ENCODE data around the gene AP4M1. TPM values are rescaled to one million over a fixed set of nuclear protein-coding genes. Genes with fewer than 3 reads are reported as not detected.
A peak's percentile ranks its signal among the peaks of the same experiment; 100 is the strongest.

Gene AP4M1
- total RNA-seq, 2 donors from 2014 or later = 26.3 to 31.5 TPM

DNA sequence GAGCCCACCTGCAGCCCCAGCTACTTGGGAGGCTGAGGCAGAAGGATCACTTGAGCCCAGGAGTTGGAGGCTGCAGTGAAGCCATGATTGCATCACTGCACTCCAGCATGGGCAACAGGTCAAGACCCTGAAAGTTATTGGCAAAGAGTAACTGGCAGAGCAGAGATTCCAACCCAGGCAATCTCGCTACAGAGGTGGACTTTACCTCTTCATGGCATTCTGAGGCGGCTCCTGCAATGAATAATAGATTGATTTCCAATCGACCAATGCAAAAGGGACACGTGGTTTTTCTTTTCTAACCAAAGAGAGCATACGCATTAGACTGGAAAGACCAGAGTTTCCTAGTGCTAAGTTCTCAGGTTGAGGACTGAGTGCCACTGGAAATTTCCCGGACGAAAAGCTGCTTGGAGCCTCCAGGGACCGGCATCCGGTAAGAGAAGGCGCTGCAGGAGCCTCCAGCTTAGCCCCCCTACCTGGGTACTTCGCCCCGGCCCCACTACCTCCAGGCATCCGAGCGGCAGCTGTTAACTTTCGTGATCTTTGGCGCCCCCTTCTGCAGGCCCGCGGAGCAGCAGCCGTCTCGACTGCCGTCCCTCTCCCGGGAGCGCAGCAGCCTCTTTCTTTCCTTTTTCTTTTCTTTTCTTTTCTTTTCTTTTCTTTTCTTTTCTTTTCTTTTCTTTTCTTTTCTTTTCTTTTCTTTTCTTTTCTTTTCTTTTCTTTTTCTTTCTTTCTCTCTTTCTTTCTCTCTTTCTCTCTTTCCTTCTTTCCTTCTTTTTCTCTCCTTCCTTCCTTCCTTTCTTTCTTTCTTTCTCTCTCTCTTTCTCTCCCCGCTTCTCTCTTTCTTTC is 29.4 kb downstream of the AP4M1 start:
- TF ChIP-seq, protein P1, sequence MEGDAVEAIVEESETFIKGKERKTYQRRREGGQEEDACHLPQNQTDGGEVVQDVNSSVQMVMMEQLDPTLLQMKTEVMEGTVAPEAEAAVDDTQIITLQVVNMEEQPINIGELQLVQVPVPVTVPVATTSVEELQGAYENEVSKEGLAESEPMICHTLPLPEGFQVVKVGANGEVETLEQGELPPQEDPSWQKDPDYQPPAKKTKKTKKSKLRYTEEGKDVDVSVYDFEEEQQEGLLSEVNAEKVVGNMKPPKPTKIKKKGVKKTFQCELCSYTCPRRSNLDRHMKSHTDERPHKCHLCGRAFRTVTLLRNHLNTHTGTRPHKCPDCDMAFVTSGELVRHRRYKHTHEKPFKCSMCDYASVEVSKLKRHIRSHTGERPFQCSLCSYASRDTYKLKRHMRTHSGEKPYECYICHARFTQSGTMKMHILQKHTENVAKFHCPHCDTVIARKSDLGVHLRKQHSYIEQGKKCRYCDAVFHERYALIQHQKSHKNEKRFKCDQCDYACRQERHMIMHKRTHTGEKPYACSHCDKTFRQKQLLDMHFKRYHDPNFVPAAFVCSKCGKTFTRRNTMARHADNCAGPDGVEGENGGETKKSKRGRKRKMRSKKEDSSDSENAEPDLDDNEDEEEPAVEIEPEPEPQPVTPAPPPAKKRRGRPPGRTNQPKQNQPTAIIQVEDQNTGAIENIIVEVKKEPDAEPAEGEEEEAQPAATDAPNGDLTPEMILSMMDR (conservative IDR thresholded peaks at IDR 0.05) = peak; percentile 93
- peaks cover 3% of the 10 kb centered on the region for H3K4me1 Mint-ChIP-seq
- Histone ChIP-seq H3K27me3 (ENCODE audit: control insufficient read depth, insufficient read depth, low read length, poor library complexity, severe bottlenecking) (peaks cover 12% of the 10 kb centered on the region), H3K4me1 (ENCODE audit: control insufficient read depth, insufficient read depth, low read length) (no peaks in the 10 kb centered on the region), H3K9me3 (ENCODE audit: control insufficient read depth, low read length) (no peaks in the 10 kb centered on the region), H3K27ac (ENCODE audit: low read depth, low read length) (no peak overlapping the region), H3K9ac (ENCODE audit: extremely low read depth, low read length, poor library complexity, severe bottlenecking) (no peak overlapping the region), H3K36me3 (ENCODE audit: control insufficient read depth, insufficient read depth, low read length) (no peaks in the 10 kb centered on the region), H3K4me3 (ENCODE audit: low read length) (peak overlapping the region; percentile 52)
- no peak overlapping the region for H3K4me3 Mint-ChIP-seq
- H3K27ac Mint-ChIP-seq = no peak overlapping the region
- 19 to 27% methylated on average over 15 to 24 of the region's 24 CpGs for WGBS, 2 experiments (ENCODE audit: insufficient coverage in 1 of 2, insufficient read length in 1 of 2)
- no peaks in the 10 kb centered on the region for H3K9me3 Mint-ChIP-seq
- DNase-seq = peak; percentile 98
- peaks cover 30% of the 10 kb centered on the region for H3K27me3 Mint-ChIP-seq (ENCODE audit: insufficient read depth)
- H3K36me3 Mint-ChIP-seq (ENCODE audit: low read depth) = no peaks in the 10 kb centered on the region

DNA sequence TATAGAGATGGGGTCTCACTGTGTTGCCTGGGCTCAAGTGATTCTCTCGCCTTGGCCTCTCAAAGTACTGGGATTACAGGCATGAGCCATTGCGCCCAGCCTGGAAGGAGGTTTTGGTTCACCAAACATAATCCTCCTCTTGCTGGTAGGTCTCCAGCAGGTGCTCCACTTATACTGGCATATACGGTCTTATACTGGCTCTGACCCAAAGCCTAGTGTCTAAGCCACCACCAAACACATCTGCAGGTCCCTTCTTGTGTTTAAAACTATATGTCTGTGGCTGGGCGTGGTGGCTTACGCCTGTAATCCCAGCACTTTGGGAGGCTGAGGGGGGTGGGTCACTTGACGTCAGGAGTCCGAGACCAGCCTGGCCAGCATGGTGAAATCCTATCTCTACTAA is 30.7 kb downstream of the AP4M1 start:
- H3K27ac Mint-ChIP-seq = no peak overlapping the region

DNA sequence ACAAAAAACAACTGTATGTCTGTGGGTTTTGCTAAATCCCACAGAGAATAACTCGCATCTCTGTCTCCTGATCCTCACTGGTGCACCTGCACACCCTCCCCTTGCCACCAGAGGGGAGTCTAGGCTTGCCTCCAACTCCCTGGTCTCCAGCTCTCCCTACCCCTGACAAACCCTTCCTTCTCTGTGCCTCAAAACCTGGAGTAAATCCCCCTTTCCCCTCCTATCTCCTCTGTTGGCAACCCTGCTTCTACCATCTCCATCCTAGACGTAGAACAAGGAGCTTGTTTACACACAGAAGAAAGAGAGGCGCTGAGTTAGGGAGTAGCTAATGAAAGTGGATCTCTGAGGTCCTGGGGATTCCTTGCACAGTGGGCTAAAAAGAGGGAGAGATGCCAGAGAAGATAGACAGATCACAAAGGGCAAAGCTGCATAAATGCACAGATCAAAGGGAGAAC is 31.3 kb downstream of the AP4M1 start:
- H3K27ac Mint-ChIP-seq = no peak overlapping the region
- peaks cover 12% of the 10 kb centered on the region for H3K27me3 ChIP-seq (ENCODE audit: control insufficient read depth, insufficient read depth, low read length, poor library complexity, severe bottlenecking)
- H3K4me1 ChIP-seq (ENCODE audit: control insufficient read depth, insufficient read depth, low read length) = no peaks in the 10 kb centered on the region
- no peaks in the 10 kb centered on the region for H3K9me3 ChIP-seq (ENCODE audit: control insufficient read depth, low read length)
- no peak overlapping the region for H3K4me3 Mint-ChIP-seq
- H3K4me3 ChIP-seq (ENCODE audit: low read length) = no peak overlapping the region
- H3K27ac ChIP-seq (ENCODE audit: low read depth, low read length) = no peak overlapping the region
- H3K4me1 Mint-ChIP-seq = peaks cover 3% of the 10 kb centered on the region
- H3K27me3 Mint-ChIP-seq (ENCODE audit: insufficient read depth) = peaks cover 36% of the 10 kb centered on the region
- WGBS, 2 experiments (ENCODE audit: insufficient coverage in 1 of 2, insufficient read length in 1 of 2) = 29 to 33% methylated on average over 2 to 3 of the region's 3 CpGs
- H3K9me3 Mint-ChIP-seq = no peaks in the 10 kb centered on the region
- peak; percentile 90 for DNase-seq
- H3K9ac ChIP-seq (ENCODE audit: extremely low read depth, low read length, poor library complexity, severe bottlenecking) = no peak overlapping the region
- no peaks in the 10 kb centered on the region for H3K36me3 ChIP-seq (ENCODE audit: control insufficient read depth, insufficient read depth, low read length)
- TF ChIP-seq, protein P1 (conservative IDR thresholded peaks at IDR 0.05) = peak; percentile 95
- no peaks in the 10 kb centered on the region for H3K36me3 Mint-ChIP-seq (ENCODE audit: low read depth)

More for the DNA sequence above, 30.7 kb downstream of the AP4M1 start:
- H3K9ac ChIP-seq (ENCODE audit: extremely low read depth, low read length, poor library complexity, severe bottlenecking) = no peak overlapping the region
- no peak overlapping the region for H3K27ac ChIP-seq (ENCODE audit: low read depth, low read length)
- H3K9me3 ChIP-seq (ENCODE audit: control insufficient read depth, low read length) = no peaks in the 10 kb centered on the region
- H3K4me3 ChIP-seq (ENCODE audit: low read length) = no peak overlapping the region
- Mint-ChIP-seq H3K27me3 (ENCODE audit: insufficient read depth) (peaks cover 36% of the 10 kb centered on the region), H3K9me3 (no peaks in the 10 kb centered on the region), H3K4me3 (no peak overlapping the region), H3K4me1 (peaks cover 3% of the 10 kb centered on the region), H3K36me3 (ENCODE audit: low read depth) (no peaks in the 10 kb centered on the region)
- TF ChIP-seq, protein P1 (conservative IDR thresholded peaks at IDR 0.05) = no peak
- peaks cover 12% of the 10 kb centered on the region for H3K27me3 ChIP-seq (ENCODE audit: control insufficient read depth, insufficient read depth, low read length, poor library complexity, severe bottlenecking)
- H3K36me3 ChIP-seq (ENCODE audit: control insufficient read depth, insufficient read depth, low read length) = no peaks in the 10 kb centered on the region
- no peaks in the 10 kb centered on the region for H3K4me1 ChIP-seq (ENCODE audit: control insufficient read depth, insufficient read depth, low read length)
- no peak for DNase-seq
- 75 to 83% methylated on average over 7 of the region's 7 CpGs for WGBS, 2 experiments (ENCODE audit: insufficient coverage in 1 of 2, insufficient read length in 1 of 2)
